ENCODE results near the gene STRN4.

DNA sequence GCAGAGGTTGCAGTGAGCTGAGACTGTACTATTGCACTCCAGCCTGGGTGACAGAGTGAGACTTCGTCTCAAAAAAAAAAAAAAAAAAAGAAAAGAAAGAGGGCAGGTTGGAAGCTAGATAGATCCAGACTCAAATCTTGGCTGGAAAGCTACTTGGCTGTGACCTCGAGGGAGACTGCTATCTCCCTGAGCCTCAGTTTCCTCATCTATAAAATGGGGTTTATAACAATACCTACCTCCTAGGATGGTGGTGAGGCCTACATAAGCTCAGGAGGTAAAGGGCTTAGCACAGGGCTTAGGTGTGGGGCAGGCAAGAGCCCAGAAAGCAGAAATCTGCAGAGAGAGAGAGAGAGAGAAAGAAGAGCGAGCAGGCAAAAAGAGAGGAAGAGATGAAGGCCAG, 61.1 kb downstream of the STRN4 start:
- TF ChIP-seq YY1 (IDR thresholded peaks at IDR 0.05; ENCODE audit: insufficient read depth, insufficient read length), result no peak
- no peak for TF ChIP-seq ZNF274 (IDR thresholded peaks at IDR 0.05; ENCODE audit: low read depth, low read length)
- TF ChIP-seq SUZ12 (IDR thresholded peaks at IDR 0.05; ENCODE audit: extremely low read depth, insufficient read depth, insufficient read length), result no peak
